HL-60 (cell line): ENCODE data around the gene MYO1B.

Experiments
- DNase-seq, 2 experiments: peaks; one replicate each; pipeline ENCODE4 v3.0.0-alpha.2; 2010 to 2020; ENCODE audit warnings: low read depth in 1 of 2, low spot score in 1 of 2
- H3K27ac ChIP-seq: fragments of 250-450 bp; sonication (Bioruptor Pico); replicated peaks from 2 replicates; pipeline ENCODE4 v1.5.1; 2020; ENCODE audit warnings: mild to moderate bottlenecking, moderate library complexity
- H3K27me3 ChIP-seq: fragments of 250-450 bp; sonication (Bioruptor Pico); 2 replicates; pipeline ENCODE4 v1.5.1; 2021; ENCODE audit warnings: mild to moderate bottlenecking, moderate library complexity; ENCODE audit not compliant: insufficient read depth, poor library complexity, severe bottlenecking
- H3K4me3 ChIP-seq: replicated peaks from 2 replicates; pipeline ENCODE4 v1.5.1; 2011; ENCODE audit warnings: mild to moderate bottlenecking, control low read depth, low read length; ENCODE audit not compliant: insufficient read depth
- CTCF ChIP-seq: IDR thresholded peaks from one replicate; pipeline ENCODE4 v1.5.1; 2011; ENCODE audit warnings: low read length, control low read depth, inconsistent platforms; ENCODE audit not compliant: insufficient read depth
- GABPA ChIP-seq: IDR thresholded peaks from 2 replicates; pipeline ENCODE4 v1.6.1; 2012; ENCODE audit warnings: low read depth
- POLR2AphosphoS5 ChIP-seq: IDR thresholded peaks from 2 replicates; pipeline ENCODE4 v1.6.1; 2012; ENCODE audit warnings: low read depth
- REST ChIP-seq: IDR thresholded peaks from 2 replicates; pipeline ENCODE4 v1.6.1; 2012; ENCODE audit warnings: low read depth; ENCODE audit not compliant: insufficient replicate concordance
- SPI1 ChIP-seq: IDR thresholded peaks from 2 replicates; pipeline ENCODE4 v1.6.1; 2012; ENCODE audit warnings: low read depth, mild to moderate bottlenecking, borderline replicate concordance

MYO1B gene

GRCh38 chr2:191212119-191212518 is 33.1 kb upstream of the MYO1B start:
- TF ChIP-seq CTCF (no peak), POLR2AphosphoS5 (no peak), REST (no peak), SPI1 (no peak), GABPA (no peak)
- Histone ChIP-seq H3K4me3 (no peak overlapping the region), H3K27ac (no peak overlapping the region), H3K27me3 (no peaks in the 10 kb centered on the region)
- no peak for DNase-seq

GRCh38 chr2:191213333-191213732 is 31.9 kb upstream of the MYO1B start:
- Histone ChIP-seq H3K27ac (no peak overlapping the region), H3K27me3 (no peaks in the 10 kb centered on the region), H3K4me3 (no peak overlapping the region)
- TF ChIP-seq REST: no peak
- no peak for TF ChIP-seq GABPA
- TF ChIP-seq SPI1: no peak
- TF ChIP-seq POLR2AphosphoS5: no peak
- no peak for TF ChIP-seq CTCF
- no peak for DNase-seq

GRCh38 chr2:191215230-191215629 is 30.0 kb upstream of the MYO1B start:
- DNase-seq: no peak
- Histone ChIP-seq H3K27ac (no peak overlapping the region), H3K4me3 (no peak overlapping the region), H3K27me3 (no peaks in the 10 kb centered on the region)
- TF ChIP-seq CTCF (no peak), GABPA (no peak), REST (no peak), POLR2AphosphoS5 (no peak), SPI1 (no peak)
